ENCODE data around the gene PGPEP1. TPM values are rescaled to one million over a fixed set of nuclear protein-coding genes. Genes with fewer than 3 reads are reported as not detected.

PGPEP1 gene
- total RNA-seq, 1 experiment from 2014 or later, result 15.8 TPM

- TF ChIP-seq CTCF (conservative IDR thresholded peaks at IDR 0.05; ENCODE audit: low read depth, low read length) (no peak), EZH2 (IDR thresholded peaks at IDR 0.05; ENCODE audit: borderline replicate concordance, low read depth, low read length, poor library complexity, severe bottlenecking) (no peak)
- peak; percentile 88 for DNase-seq (ENCODE audit: low spot score)
- ChIA-PET POLR2A (ENCODE audit: low non-redundant PET) (interaction anchor here (2.1 kb wide), 1 partner anchor 11 kb away, joined by 88 read pairs; the partner anchor contains the start of gene JUND), CTCF (interaction anchor here (0.6 to 2.4 kb wide), 4 partner anchors 12 to 706 kb away, joined by 3 to 16 read pairs (median 6); no protein-coding TSS in a partner anchor)
- H3K27me3 ChIP-seq (replicated peaks; ENCODE audit: insufficient read depth, low read depth, low read length, poor library complexity), result no peaks in the 10 kb centered on the region
- H3K27ac ChIP-seq (ENCODE audit: low read depth, low read length, poor library complexity, severe bottlenecking), result peak overlapping the region; percentile 98
- no peaks in the 10 kb centered on the region for H3K36me3 ChIP-seq (ENCODE audit: insufficient read depth, low read length, poor library complexity, severe bottlenecking)
- H3K4me3 ChIP-seq (ENCODE audit: low read depth, low read length, poor library complexity, severe bottlenecking), result peak overlapping the region; percentile 64
- BruUV-seq (replicated peaks), result no TSS peak
- intact Hi-C loops (cut with micrococcal nuclease; ENCODE audit: unreplicated experiment), result no loop called here
- H3K9me3 ChIP-seq (ENCODE audit: low read depth, low read length, poor library complexity, severe bottlenecking), result no peaks in the 10 kb centered on the region
- peaks cover 40% of the 10 kb centered on the region for H3K4me1 ChIP-seq (ENCODE audit: insufficient read depth, low read length, poor library complexity, severe bottlenecking)
Measured at GRCh38 chr19:18291590-18292461, 48.6 kb upstream of the PGPEP1 start.

GRCh38 chr19:18292462-18292809 is 48.0 kb upstream of the PGPEP1 start:
- intact Hi-C loops (cut with micrococcal nuclease; ENCODE audit: unreplicated experiment), result no loop called here
- Histone ChIP-seq H3K36me3 (ENCODE audit: insufficient read depth, low read length, poor library complexity, severe bottlenecking) (no peaks in the 10 kb centered on the region), H3K9me3 (ENCODE audit: low read depth, low read length, poor library complexity, severe bottlenecking) (no peaks in the 10 kb centered on the region), H3K4me3 (ENCODE audit: low read depth, low read length, poor library complexity, severe bottlenecking) (peak overlapping the region; percentile 64), H3K4me1 (ENCODE audit: insufficient read depth, low read length, poor library complexity, severe bottlenecking) (peaks cover 38% of the 10 kb centered on the region), H3K27me3 (replicated peaks; ENCODE audit: insufficient read depth, low read depth, low read length, poor library complexity) (no peaks in the 10 kb centered on the region), H3K27ac (ENCODE audit: low read depth, low read length, poor library complexity, severe bottlenecking) (peak overlapping the region; percentile 98)
- no TSS peak for BruUV-seq (replicated peaks)
- TF ChIP-seq CTCF (conservative IDR thresholded peaks at IDR 0.05; ENCODE audit: low read depth, low read length), result no peak
- no peak for TF ChIP-seq EZH2 (IDR thresholded peaks at IDR 0.05; ENCODE audit: borderline replicate concordance, low read depth, low read length, poor library complexity, severe bottlenecking)
- CTCF ChIA-PET, result interaction anchor here (0.6 to 2.4 kb wide), 6 partner anchors 13 to 705 kb away, joined by 3 to 16 read pairs (median 6); no protein-coding TSS in a partner anchor
- DNase-seq (ENCODE audit: low spot score), result peak; percentile 63
- POLR2A ChIA-PET (ENCODE audit: low non-redundant PET), result interaction anchor here (2.1 kb wide), 1 partner anchor 12 kb away, joined by 88 read pairs; the partner anchor contains the start of gene JUND

GRCh38 chr19:18292810-18293641 is 47.4 kb upstream of the PGPEP1 start:
- DNase-seq (ENCODE audit: low spot score), result peak; percentile 94
- Histone ChIP-seq H3K27me3 (replicated peaks; ENCODE audit: insufficient read depth, low read depth, low read length, poor library complexity) (no peaks in the 10 kb centered on the region), H3K36me3 (ENCODE audit: insufficient read depth, low read length, poor library complexity, severe bottlenecking) (no peaks in the 10 kb centered on the region), H3K27ac (ENCODE audit: low read depth, low read length, poor library complexity, severe bottlenecking) (peak overlapping the region; percentile 98), H3K4me1 (ENCODE audit: insufficient read depth, low read length, poor library complexity, severe bottlenecking) (peaks cover 32% of the 10 kb centered on the region), H3K4me3 (ENCODE audit: low read depth, low read length, poor library complexity, severe bottlenecking) (peak overlapping the region; percentile 64), H3K9me3 (ENCODE audit: low read depth, low read length, poor library complexity, severe bottlenecking) (no peaks in the 10 kb centered on the region)
- BruUV-seq (replicated peaks), result no TSS peak
- intact Hi-C loops (cut with micrococcal nuclease; ENCODE audit: unreplicated experiment), result loop anchor here (1.0 kb wide), 1 partner anchor 30 kb away; the partner anchor contains the start of gene LSM4
- ChIA-PET CTCF (interaction anchor here (0.6 to 2.4 kb wide), 4 partner anchors 13 to 84 kb away, joined by 5 to 16 read pairs (median 6); no protein-coding TSS in a partner anchor), POLR2A (ENCODE audit: low non-redundant PET) (interaction anchor here (0.5 to 2.1 kb wide), 4 partner anchors 12 to 242 kb away, joined by 3 to 88 read pairs (median 5); partner anchors contain the start of gene JUND)
- TF ChIP-seq CTCF (conservative IDR thresholded peaks at IDR 0.05; ENCODE audit: low read depth, low read length), result no peak
- no peak for TF ChIP-seq EZH2 (IDR thresholded peaks at IDR 0.05; ENCODE audit: borderline replicate concordance, low read depth, low read length, poor library complexity, severe bottlenecking)
